Psoas muscle (tissue), 8 donors: ENCODE results near the gene SLC25A10. TPM values are rescaled to one million over a fixed set of nuclear protein-coding genes. Genes with fewer than 3 reads are reported as not detected.
"Not testable (repeated sequence)": the region's sequence is repeated elsewhere in the genome, so short reads cannot be mapped to it uniquely, and the experiment has no call there.

Source experiments
- ATAC-seq, 4 donors: fragments of 200-7000 bp; cut with Tn5 transposase; one replicate each; pipeline ENCODE4 v1.9.1; 2020; ENCODE audit warnings: moderate library complexity in 3 of 4, mild to moderate bottlenecking in 2 of 4
- DNase-seq, 2 donors: peaks; one replicate each; pipeline ENCODE4 v3.0.0-alpha.2; 2020
- H3K27ac ChIP-seq: fragments of 200-600 bp; one replicate; pipeline ENCODE4 v1.8.0; 2022
- H3K27me3 ChIP-seq, 3 donors: fragments of 200-600 bp in 1 of 3; one replicate each; pipeline versions ENCODE4 v1.6.1 to v1.8.0; 2013 to 2022; ENCODE audit warnings: low read length in 2 of 3, mild to moderate bottlenecking in 2 of 3, moderate library complexity in 1 of 3; ENCODE audit not compliant: insufficient read depth in 3 of 3
- H3K36me3 ChIP-seq, 2 donors: fragments of 200-600 bp in 1 of 2; one replicate each; pipeline versions ENCODE4 v1.6.1 to v1.8.0; 2013 to 2022; ENCODE audit warnings: low read depth in 1 of 2, mild to moderate bottlenecking in 1 of 2, moderate library complexity in 1 of 2; ENCODE audit not compliant: insufficient read depth in 1 of 2
- H3K4me1 ChIP-seq: fragments of 200-600 bp; one replicate; pipeline ENCODE4 v1.8.0; 2022
- H3K4me3 ChIP-seq: fragments of 200-600 bp; one replicate; pipeline ENCODE4 v1.8.0; 2022; ENCODE audit warnings: mild to moderate bottlenecking
- H3K9me3 ChIP-seq: fragments of 200-600 bp; one replicate; pipeline ENCODE4 v1.8.0; 2022
- WGBS, 3 donors: extraction: QIAGEN DNeasy Blood & Tissue Kit; methylation state at CpG; one replicate each; pipeline versions ENCODE4 v1.1.6 to v1.1.7; 2013; 5-methylcytosine and 5-hydroxymethylcytosine counted together
- intact Hi-C, 2 donors: fragments of 100-400 bp; cut with DNase I; formaldehyde crosslinking; loops; one replicate each; pipeline versions ENCODE4 v1.11.0 to v1.14.2; 2022
- polyA plus RNA-seq, 3 donors: library from polyadenylated mRNA; stranded (reverse); fragments of 200-250 nt; gene quantifications; one replicate each; pipeline ENCODE4 v1.2.3, GENCODE V29; 2013
- total RNA-seq, 4 donors: library from RNA; stranded (reverse); fragmentation: NEBNext Ultra II Directional in 2 of 4; extraction: Animal tissue kit (Norgen Biotek cat#: 25700) in 2 of 4; gene quantifications; one replicate each; pipeline versions ENCODE4 v1.2.1 to v1.2.4, GENCODE V29; 2021 to 2023
- TF ChIP-seq, protein P1 (sequence below): fragments of 200-600 bp; IDR thresholded peaks from one replicate; pipeline ENCODE4 v1.8.0; 2022; ENCODE audit warnings: antibody characterized with exemption
- donor health status: healthy with polysubstance abuse.
- donor health status: DM: no; HTN: no; CAD: no; lungs with moderate emphysema.
- donor health status: Bipolar disorder and iron deficiency.
- donor health status: healthy.
- donor health status: DM: yes; HTN: yes; CAD: no.
- donor health status: DM: no; HTN: no; CAD: no.
- donor health status: DM: no; HTN: no; CAD: no.
- donor health status: DM: yes; HTN: yes; CAD: no.

The SLC25A10 gene
- total and polyA plus RNA-seq, 7 donors, result 2.4 to 7.0 (median 5.9) TPM

- 74 to 81% (median 79%) methylated on average over 18 of the region's 18 CpGs for WGBS, 3 donors
- ATAC-seq, result no peak
Observed at GRCh38 chr17:81673561-81674258, 38.4 kb upstream of the SLC25A10 start.

GRCh38 chr17:81675515-81676221 lies 36.4 kb upstream of the SLC25A10 start:
- 36 to 46% (median 43%) methylated on average over 18 of the region's 18 CpGs for WGBS, 3 donors
- TF ChIP-seq, protein P1, sequence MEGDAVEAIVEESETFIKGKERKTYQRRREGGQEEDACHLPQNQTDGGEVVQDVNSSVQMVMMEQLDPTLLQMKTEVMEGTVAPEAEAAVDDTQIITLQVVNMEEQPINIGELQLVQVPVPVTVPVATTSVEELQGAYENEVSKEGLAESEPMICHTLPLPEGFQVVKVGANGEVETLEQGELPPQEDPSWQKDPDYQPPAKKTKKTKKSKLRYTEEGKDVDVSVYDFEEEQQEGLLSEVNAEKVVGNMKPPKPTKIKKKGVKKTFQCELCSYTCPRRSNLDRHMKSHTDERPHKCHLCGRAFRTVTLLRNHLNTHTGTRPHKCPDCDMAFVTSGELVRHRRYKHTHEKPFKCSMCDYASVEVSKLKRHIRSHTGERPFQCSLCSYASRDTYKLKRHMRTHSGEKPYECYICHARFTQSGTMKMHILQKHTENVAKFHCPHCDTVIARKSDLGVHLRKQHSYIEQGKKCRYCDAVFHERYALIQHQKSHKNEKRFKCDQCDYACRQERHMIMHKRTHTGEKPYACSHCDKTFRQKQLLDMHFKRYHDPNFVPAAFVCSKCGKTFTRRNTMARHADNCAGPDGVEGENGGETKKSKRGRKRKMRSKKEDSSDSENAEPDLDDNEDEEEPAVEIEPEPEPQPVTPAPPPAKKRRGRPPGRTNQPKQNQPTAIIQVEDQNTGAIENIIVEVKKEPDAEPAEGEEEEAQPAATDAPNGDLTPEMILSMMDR, result peak; percentile 60
- peak in 1 of 2 donors; percentile 66 for DNase-seq
- H3K27me3 ChIP-seq, H3K4me3 ChIP-seq, intact Hi-C loops, H3K9me3 ChIP-seq, H3K4me1 ChIP-seq, H3K27ac ChIP-seq: not testable (repeated sequence)
- peaks cover 0 to 34% of the 10 kb centered on the region in 2 donors for H3K36me3 ChIP-seq
- peak in 1 of 4 donors; percentile 46 for ATAC-seq

More at GRCh38 chr17:81673561-81674258, 38.4 kb upstream of the SLC25A10 start:
- TF ChIP-seq, protein P1, result no peak
- no peaks in the 10 kb centered on the region for H3K4me1 ChIP-seq
- H3K4me3 ChIP-seq, result no peak overlapping the region
- peaks cover 0 to 54% of the 10 kb centered on the region in 2 donors for H3K36me3 ChIP-seq
- intact Hi-C loops, result no loop called here
- H3K27me3 ChIP-seq, result no peaks in the 10 kb centered on the region
- no peaks in the 10 kb centered on the region for H3K9me3 ChIP-seq
- DNase-seq, result no peak
- no peak overlapping the region for H3K27ac ChIP-seq

DNA sequence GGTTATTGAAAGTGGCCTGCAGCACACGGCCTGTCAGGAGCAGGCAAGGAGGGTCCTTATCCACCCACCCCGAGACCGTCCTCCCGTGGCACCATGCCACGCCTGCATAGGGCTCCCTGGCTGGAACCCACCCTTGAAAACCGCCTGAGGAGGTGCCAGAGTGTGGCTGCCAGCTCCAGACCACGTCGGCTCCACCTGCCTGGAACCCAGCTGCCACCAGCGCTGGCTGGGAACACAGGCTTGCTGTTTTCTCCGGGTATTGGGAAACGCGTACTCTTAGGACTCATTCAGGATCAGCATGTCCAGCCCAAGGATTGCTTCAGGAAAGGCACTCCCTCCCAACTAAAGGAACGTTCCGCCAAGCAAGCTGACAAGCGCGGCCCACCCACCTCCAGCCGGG lies 35.2 kb upstream of the SLC25A10 start:
- Histone ChIP-seq H3K4me3 (no peak overlapping the region), H3K9me3 (no peaks in the 10 kb centered on the region), H3K36me3 (peaks cover 0 to 28% of the 10 kb centered on the region in 2 donors), H3K4me1 (no peaks in the 10 kb centered on the region), H3K27me3 (no peaks in the 10 kb centered on the region), H3K27ac (no peak overlapping the region)
- peak in 1 of 2 donors; percentile 54 for DNase-seq
- intact Hi-C loops, result no loop called here
- 62 to 72% (median 63%) methylated on average over 17 of the region's 17 CpGs for WGBS, 3 donors
- TF ChIP-seq, protein P1, result no peak
- peak in 2 of 4 donors; percentile 41 to 53 for ATAC-seq

DNA sequence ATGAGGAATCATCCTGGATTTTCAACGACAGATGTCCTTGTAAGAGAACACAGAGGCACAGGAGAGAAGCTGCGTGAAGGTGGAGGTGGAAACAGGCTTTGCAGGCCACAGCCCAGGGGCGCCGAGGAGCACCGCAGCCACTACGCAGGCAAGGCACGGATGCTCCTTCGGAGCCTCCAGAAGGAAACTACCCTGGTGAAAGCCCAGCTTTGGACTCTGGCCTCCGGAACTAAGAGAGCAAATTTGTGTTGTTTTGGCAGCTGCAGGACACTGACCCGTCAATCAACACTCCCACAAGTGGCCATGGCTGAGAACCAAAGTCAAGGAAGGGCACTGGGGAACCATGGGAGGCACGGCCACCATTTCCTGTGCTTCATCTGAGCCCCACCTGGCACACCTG lies 31.9 kb upstream of the SLC25A10 start:
- Histone ChIP-seq H3K4me1 (peaks cover 11% of the 10 kb centered on the region), H3K9me3 (no peaks in the 10 kb centered on the region), H3K27ac (no peak overlapping the region), H3K27me3 (no peaks in the 10 kb centered on the region), H3K36me3 (peaks cover 0 to 6% of the 10 kb centered on the region in 2 donors), H3K4me3 (no peak overlapping the region)
- 57 to 67% (median 59%) methylated on average over 11 of the region's 11 CpGs for WGBS, 3 donors
- TF ChIP-seq, protein P1, result no peak
- ATAC-seq (no peak), DNase-seq (no peak)
- intact Hi-C loops, result loop anchor here in 1 of 2 donors (5.0 kb wide), 1 partner anchor 43 kb away; the partner anchor contains the start of genes NPLOC4 and TSPAN10
